GM21515 (cell line): ENCODE measurements around the gene UGT1A9.
"Not testable (repeated sequence)": the region's sequence is repeated elsewhere in the genome, so short reads cannot be mapped to it uniquely, and the experiment has no call there.

Experiments
- ATAC-seq: cut with Tn5 transposase; IDR thresholded peaks from one replicate; pipeline ENCODE4 v1.9.1; 2021; ENCODE audit not compliant: unreplicated experiment

Gene UGT1A9

DNA sequence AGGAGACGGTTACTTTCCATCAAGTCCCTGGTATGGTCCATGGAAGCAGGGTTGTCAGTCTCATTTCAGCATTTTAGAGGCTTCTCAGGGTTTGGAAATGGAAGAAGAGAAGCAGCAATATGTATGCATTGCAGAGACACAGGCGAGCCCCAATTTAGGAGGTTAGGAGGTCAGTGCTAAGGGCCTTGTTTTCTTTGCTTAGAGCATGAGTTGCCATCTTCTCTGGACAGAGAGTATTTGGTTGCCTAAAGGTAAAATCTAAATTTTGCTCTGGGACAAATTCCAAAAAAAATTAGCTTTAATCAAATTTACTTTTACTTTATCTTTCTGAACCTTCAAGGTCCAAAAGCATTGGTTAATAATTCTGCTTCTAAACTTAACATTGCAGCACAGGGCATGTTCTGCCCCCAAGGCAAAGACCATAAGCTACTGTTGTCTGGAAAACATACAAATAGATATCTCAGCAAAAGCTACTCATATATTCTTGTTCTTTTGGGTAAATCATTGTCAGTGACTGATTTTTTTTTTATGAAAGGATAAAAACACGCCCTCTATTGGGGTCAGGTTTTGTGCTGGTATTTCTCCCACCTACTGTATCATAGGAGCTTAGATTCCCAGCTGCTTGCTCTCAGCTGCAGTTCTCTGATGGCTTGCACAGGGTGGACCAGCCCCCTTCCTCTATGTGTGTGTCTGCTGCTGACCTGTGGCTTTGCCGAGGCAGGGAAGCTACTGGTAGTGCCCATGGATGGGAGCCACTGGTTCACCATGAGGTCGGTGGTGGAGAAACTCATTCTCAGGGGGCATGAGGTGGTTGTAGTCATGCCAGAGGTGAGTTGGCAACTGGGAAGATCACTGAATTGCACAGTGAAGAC is at the start of gene UGT1A9:
Gene UGT1A9, plus strand, starts transcription at position 609 of the 872 bp plus-strand sequence. Its CDS starts 37 bp downstream, at position 646.
- ATAC-seq = no peak

DNA sequence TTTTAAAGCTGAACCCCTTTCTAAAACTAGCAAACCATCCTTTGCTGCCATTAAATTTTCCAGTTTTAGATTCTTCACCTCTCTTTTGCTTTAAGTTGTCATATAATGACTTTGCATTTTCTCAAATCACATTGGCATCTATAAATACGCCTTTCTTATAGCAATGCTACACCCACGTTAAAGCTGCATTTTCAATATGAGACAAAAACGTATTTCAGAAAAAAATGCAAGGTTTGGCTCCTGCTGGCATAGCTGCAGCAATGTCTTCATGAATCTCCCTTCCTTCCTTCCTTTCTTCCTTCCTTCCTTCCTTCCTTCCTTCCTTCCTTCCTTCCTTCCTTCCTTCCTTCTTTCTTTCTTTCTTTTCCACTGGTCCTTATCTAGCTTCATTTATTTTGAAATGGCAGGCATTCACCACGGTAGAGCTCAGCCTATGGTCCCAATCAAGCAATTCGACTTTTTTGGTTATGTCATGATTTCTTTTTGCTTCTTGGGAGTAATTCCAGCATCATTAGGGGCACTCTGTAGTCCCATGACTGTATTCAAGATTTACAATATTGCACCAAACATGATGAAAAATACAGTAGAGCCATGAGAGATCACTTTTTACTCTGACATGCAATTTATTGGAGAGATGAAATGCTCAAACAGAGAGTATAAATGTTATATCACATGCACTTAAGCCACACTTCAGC is 44.2 kb upstream of the UGT1A9 start:
- ATAC-seq = no peak

DNA sequence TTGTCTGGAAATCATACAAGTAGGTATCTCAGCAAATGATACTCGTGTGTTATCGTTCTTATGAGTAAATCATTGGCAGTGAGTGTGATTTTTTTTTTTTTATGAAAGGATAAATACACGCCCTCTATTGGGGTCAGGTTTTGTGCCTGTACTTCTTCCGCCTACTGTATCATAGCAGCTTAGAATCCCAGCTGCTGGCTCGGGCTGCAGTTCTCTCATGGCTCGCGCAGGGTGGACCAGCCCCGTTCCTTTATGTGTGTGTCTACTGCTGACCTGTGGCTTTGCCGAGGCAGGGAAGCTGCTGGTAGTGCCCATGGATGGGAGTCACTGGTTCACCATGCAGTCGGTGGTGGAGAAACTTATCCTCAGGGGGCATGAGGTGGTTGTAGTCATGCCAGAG is 35.4 kb upstream of the UGT1A9 start, which contains the start of gene UGT1A10:
Gene UGT1A10, plus strand, starts transcription at position 143 of the 400 bp plus-strand sequence. Its CDS starts 75 bp downstream, at position 218.
- not testable (repeated sequence) for ATAC-seq

DNA sequence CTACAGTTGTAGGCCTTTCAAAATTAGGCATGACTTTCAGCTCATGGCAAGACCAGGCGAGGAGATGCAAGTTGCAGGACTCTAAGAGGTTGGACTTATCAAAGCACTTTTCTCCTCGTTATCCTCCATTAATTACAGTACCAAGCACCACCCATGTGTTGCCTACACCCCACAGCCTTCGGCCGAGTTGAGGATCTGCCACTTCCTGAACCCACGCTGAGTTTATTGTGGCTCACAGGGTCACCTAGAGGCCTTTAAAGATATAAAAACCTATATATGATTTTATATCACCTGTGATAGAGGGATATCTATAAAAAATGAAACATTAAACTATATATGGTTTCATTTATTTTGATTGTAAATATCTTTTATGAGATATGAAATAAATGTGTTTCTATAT is 32.9 kb upstream of the UGT1A9 start:
- no peak for ATAC-seq

DNA sequence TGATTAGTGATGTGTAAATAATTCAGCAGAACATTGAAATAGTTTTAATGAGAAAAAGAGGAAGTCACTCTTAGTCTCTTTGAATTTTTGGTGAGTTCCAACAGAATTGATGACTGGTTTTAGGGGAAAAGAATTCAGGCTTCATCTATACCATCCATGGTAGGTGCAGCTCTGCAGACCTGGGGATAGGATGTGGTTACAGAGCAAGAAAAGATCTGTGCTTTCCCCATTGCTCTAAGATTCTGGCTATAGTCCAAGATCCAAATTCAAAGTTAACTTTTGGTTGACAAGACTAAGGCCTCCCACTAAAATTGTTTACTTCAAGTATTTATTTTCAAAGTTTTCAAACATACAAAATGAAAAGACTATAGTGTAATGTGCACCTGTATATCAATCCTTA is 31.8 kb upstream of the UGT1A9 start:
- no peak for ATAC-seq

DNA sequence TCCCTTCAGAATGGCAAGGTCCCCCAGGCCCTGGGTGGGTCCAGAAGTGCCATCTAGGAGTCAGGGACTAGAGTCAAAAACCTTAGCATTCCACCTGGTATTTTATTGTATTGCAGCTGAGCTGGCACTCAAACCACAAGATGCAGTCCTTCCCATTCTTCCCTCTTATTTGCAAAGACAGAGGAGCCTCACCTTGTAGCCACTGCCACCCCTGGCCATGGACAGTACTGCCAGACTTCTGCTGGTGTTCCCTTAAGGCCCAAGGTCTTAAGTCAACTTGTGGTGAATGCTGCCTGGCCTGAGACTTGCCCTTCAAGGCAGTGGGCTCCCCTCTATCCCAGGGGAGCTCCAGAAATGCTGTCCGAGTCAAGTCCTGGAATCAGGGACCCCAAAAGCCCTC is 28.6 kb upstream of the UGT1A9 start:
- no peak for ATAC-seq

DNA sequence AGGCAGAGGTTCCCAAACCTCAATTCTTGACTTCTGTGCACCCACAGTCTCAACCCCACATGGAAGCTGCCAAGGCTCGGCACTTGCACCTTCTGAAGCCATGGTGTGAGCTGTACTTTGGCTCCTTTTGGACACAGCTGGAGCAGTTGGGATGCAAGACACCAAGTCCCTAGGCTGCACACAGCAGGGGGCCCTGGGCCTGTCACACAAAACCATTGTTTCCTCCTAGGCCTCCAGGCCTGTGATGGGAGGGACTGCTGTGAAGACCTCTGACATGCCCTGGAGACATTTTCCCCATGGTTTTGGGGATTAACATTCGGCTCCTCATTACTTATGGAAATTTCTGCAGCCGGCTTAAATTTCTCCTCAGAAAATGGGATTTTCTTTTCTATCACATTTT is 25.7 kb upstream of the UGT1A9 start:
- ATAC-seq = not testable (repeated sequence)

DNA sequence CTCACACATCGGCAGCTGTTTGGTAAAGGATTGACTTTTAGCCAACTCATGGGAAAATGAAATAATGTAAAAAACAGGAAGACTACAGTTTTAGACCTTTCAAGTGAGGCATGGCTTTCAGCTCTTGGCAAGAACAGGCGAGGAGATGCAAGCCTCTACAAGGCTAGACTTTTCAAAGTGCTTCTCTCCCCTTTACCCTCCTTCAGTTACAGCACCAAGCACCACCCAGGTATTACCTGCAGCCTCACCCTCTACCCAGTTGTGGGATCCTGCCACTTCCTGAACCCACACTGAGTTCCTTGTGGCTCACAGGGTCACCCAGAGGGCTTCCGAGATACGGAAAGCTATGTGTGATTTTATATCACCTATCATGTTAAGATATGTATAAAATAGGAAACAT is 20.7 kb upstream of the UGT1A9 start:
- no peak for ATAC-seq

DNA sequence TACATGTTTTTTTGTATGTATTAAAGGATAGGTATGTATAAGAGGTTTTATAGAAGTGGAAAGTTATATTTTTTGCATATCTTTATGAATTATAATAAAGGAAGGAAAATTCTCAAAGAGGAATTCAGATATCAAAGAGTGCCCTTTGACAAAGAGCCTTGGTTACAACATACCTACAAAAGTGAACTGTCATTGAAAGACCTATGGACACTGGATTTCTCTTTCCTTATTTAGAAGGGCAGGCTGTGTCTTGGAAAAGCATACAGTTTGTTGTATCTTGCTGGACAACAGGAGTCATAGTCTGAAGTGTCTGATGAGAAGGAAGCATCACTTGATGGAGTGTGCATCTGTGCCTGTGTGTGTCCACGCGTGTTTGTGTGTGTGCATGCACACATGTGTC is 20.3 kb upstream of the UGT1A9 start:
- ATAC-seq = no peak

DNA sequence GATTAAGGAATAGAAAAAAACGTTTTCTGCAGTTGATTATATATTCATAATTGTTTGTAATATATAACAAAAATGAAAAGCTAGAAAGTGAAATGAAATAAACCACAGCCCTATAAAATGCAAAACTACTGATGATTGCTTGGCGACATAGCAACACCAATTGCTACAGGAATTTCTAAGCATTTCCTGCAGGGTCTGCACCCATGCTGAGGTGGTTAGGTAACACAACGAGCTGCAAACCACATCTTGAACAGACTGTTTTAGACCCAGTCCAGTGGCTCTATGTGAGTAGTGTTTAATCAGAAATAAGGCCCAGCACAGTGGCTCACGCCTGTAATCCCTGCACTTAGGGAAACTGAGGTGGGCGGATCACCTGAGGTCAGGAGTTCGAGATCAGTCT is 17.2 kb upstream of the UGT1A9 start:
- no peak for ATAC-seq

DNA sequence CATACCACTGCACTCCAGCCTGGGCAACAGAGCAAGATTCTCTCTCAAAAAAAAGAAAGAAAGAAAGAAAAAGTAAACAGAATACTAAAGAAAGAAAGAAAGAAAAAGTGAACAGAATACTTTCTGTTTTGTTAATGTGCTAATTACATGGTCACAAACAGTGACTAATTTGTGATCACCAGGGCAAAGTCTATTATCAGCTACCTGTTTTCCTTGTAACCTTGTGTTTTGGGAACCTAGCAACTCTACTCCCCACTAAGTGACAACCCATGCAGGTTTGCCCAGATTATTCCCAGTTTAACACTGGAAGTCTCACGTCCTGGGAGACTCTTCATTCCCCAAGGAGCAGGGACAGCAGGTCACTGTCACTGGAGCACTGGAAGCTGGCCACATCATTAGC is 16.7 kb upstream of the UGT1A9 start:
- ATAC-seq = no peak

DNA sequence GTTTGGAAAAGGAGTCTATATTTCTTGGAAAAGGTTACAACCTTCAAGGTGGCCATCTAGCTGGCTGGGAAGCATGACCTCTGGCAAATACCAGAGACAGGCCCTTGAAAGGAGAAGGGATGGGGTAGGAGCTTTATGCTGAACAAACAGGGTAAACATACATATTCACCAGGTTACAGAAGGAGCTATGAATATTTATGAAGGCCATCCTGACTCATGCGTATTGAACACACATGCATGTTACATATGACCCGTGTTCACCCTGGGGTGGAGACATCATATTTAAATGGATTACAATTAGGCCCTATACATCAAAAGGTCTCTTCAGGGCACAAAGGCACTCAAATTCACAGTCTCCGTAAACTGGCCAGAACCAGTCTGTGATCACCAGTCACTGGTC is 15.8 kb upstream of the UGT1A9 start:
- ATAC-seq = not testable (repeated sequence)

DNA sequence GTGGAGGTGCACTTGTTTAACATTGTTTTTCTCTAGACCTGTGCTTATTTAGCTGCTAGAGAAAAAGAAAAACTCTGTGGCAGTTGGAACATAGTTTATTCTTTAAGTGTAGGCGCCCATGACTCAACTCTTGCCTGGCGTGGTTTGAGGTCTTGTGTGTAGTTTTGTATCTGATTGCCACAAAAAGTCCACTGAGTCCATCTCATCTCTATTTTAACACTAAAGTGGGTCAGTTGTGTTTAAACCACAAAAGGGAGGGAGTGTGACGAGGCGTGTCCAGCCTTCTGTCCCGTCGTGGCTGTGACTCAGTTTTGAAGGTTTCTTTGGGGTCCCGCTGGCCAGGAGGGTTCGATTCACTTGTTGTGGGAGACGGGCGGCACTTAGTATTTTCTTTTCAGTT is 15.3 kb upstream of the UGT1A9 start:
- ATAC-seq = no peak

DNA sequence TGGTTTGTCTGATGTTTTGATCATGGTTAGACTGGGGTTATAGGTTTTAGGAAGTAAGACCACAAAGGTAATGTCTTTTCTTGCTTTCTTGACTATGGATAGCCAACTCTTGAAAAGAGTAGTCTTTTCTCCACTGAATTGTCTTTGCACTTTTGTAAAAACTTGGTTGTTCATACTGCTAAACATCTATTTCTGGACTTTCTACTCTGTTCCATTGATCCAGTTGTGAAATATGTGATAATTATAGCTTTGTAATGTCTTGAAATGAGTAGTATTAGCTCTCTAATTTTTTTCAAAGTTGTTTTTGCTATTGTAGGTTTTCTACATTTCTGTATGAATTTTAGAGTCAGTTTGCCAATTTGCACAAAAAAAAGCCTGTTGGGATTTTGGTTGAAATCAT is 13.1 kb upstream of the UGT1A9 start:
- ATAC-seq = no peak

DNA sequence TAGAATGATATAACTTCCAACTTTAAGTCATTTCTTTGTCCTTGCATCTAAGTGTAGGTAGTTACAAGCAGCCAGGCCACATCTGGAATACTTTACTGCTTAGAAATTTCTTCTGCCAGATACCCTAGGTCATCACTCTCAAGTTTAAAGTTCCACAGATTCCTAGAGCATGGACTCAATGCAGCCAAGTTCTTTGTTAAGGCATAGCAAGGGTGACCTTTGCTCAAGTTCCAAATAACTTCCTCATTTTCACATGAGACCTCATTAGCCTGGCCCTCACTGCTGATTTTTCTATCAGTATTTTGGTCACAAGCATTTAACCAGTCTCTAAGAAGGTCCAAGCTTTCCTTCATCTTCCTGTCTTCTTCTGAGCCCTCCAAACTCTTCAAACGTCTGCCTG is 7.8 kb upstream of the UGT1A9 start:
- no peak for ATAC-seq

DNA sequence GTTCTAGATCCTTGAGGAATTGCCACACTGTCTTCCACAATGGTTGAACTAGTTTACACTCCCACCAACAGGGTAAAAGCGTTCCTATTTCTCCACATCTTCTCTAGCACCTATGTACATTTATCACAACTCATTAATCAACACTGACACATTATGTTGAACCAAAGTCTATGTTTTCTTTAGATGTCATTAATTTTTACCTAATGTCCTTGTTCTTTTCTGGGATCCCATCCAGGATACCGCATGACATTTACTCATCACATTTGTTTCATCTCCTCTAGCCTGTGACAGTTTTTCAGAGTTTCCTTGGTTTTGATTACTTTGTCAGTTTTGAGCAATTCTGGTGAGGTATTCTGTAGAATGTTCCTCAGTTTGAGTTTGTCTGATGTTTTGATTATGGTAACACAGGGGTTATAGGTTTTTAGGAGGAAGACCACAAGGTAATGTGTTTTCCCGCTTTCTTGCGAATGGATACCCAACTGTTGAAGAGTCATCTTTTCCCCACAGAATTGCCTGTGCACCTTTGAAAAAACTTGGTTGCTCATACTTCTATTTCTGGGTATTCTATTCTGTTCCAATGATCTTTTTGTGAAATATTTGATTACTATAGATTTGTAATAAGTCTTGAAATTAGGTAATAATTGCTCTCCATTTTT is 3.0 kb upstream of the UGT1A9 start:
- no peak for ATAC-seq

DNA sequence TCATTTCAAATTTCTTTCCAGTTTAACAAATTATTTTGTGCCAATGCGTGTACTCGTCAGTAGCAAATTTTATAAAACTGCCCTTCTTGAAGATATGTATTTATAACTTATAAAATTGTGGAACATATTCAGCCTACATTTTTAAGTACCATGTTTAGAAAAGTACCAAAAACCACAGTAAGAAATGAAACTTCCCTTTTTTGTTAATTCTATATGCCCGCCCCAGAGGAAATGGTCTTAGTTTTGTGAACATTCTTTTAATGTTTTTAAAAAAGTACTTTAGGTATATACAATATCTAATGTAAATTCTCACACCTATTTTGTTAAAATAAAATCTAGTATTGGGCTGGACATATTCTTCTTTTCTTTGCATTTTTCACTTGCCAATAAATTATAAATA is 1.2 kb downstream of the UGT1A9 start:
- ATAC-seq = no peak

DNA sequence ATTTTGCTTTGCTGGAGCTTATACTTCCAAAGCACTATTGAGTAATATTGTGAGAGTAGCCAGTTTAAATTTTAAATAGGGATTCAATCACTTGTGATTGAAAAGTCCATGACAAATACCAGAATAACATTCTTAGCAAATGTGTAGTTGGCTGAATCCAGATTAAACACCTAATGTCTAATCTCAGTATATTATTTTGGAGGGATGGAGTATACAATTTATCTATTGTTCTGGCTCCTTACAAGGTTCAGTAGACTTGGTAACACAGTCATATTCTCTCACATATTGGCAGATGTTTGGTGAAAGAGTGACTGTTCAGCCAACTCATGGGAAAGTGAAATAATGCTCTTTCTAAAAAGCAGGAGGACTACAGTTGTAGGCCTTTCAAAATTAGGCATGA is 2.2 kb downstream of the UGT1A9 start:
- no peak for ATAC-seq

DNA sequence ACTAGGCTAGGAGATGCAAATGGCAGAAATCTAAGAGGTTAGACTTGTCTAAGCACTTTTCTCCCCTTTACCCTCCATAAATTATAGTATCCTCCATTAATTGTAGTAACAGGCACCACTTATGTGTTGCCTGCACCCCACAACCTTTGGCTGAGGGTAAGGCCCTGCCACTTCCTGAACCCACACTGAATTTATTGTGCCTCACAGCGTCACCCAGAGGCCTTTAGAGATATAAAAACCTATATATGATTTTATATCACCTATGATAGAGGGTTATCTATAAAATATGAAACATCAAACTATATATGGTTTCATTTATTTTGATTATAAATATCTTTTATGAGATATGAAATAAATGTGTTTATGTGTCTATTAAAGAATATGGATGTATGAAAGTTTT is 2.6 kb downstream of the UGT1A9 start:
- ATAC-seq = no peak

DNA sequence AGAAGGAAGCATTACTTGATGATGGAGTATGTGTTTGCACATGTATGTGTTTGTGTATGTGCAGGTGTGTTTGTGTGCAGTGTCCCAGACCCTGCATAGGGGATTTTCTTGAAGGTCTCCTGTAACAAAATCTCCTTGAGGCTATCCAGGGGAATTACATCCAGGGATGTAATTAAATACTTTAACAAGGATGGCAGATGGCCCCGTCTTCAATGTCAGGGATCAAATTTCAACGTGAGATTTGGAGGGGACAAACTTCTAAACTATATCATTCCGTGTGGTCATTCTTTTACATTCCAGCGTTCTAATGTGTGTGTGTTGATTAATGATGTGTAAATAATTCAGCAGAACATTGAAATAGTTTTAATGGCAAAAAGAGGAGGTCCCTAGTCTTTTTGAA is 3.3 kb downstream of the UGT1A9 start:
- no peak for ATAC-seq

DNA sequence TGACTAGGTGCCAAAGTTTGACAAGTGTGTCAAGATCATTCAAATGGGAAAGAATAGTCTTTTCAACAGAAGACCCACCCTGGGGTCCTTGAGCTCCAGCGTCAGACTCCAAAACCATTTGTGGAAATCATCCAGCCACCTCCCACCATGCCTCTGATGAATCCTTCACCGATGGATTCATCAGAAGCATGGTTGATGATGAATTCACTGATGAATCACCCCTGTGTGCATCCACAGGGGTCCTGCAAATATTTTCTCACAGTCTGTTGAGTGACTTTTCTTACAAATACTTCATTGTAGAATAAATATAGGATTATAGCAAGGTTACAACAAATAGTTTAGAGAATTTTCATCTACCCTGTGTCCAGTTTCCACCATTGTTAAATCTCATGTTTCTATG is 4.3 kb downstream of the UGT1A9 start:
- no peak for ATAC-seq

DNA sequence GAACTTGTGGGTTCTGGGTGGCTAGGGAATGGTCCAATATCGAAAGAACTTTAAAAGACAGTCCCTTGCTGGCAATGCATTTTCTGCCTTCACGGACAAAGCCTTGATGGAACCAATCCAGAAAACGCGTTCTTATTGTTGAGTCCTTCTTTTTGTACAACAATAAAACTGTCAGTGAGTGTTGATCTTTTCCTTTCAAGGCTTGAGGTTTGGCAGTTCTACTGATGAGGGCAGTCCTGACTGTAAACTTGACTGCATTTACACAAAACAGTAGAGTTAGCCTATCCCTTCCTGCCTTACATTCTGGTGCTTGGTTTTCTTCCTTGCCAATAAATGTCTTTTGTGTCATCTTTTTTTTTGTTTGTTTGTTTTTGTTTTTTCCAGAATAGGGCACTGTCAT is 7.5 kb downstream of the UGT1A9 start:
- ATAC-seq = no peak
